DMS79 treated with DMSO at 0.1 percent for 48 hours (cell line): ENCODE measurements around the gene FABP7.
A peak's percentile ranks its signal among the peaks of the same experiment; 100 is the strongest.

Experiments
- DNase-seq: peaks from one replicate; lab custom pipeline; 2025; lab: John Stamatoyannopoulos, UW

Gene FABP7

DNA sequence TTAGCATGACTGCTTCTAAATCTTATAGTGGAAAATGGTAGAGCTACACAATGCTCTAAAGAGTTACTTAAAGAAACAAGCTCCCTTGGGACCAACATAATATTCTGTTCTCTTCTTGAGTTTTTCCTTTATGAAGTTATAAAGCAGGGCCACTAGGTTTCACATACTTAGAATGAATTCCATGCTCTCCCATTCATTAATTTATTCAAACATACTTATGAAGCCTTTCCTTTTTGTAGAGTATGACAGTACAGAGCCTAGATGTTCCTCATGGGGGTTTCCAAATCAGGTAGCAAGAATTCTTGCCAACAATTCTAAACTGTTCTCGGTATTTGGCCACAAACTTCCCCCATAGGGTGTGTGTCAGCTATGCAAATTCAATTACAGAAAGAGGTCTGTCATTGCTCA, 20.6 kb upstream of the FABP7 start:
- no peak for DNase-seq

DNA sequence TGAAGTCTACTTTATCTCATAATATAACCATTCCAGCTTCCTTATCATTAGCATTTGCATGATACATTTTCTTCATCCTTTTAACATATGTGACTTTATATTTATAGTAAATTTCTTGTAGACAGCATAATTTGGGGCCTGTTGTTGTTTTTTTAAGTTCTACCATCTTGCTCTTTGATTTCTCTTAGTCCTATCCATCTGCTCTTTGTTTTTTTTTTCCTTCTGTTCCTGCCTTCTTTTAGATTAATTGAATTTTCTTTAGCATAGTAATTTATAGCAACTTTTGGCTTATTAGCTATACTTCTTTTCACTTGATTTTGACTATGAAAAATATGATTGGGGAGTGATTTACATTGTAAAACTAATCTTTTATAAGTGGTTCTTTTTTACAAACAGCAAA, 19.2 kb upstream of the FABP7 start:
- no peak for DNase-seq

GRCh38 chr6:122766256-122766655, 13.3 kb upstream of the FABP7 start:
- DNase-seq: no peak

GRCh38 chr6:122770835-122771601, 8.5 kb upstream of the FABP7 start:
- DNase-seq: no peak

GRCh38 chr6:122772724-122773415, 6.6 kb upstream of the FABP7 start:
- DNase-seq: no peak

GRCh38 chr6:122775975-122776374, 3.5 kb upstream of the FABP7 start:
- DNase-seq: no peak

DNA sequence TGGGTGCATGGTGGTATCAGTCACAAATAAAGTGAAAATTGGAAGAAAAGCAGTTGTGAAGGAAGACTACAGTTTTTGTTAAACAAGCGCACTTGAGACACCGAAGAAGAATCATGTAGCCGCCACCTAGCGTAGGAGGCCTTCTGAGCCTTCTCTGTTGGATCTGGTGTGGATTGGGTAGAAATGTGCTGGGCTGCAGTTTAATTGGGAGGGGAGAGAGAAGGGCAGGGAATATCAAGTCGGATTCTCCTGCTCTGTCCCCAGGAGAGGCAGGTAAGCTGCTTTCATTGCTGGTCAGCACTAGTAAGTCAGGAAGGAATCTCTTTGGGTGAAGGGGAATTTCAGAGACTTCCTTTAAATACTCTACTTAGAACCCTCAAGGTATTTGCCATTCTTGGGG, 1.2 kb upstream of the FABP7 start:
- no peak for DNase-seq

GRCh38 chr6:122778985-122779661, 393 bp upstream of the FABP7 start:
- DNase-seq: no peak

DNA sequence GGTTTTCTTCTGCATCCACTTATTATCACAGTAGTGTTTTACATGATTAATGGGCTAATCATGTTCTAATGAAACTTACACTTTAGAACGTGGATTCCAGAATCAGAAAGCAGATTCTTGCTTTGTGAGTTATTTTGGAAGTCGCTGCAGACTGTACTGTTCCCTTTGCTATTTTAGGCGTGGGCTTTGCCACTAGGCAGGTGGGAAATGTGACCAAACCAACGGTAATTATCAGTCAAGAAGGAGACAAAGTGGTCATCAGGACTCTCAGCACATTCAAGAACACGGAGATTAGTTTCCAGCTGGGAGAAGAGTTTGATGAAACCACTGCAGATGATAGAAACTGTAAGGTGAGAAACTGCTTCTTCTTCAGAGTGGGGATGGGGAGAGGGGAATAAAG, 598 bp downstream of the FABP7 start:
- DNase-seq: no peak

- DNase-seq: no peak
Measured at GRCh38 chr6:122781716-122782115, 2.2 kb downstream of the FABP7 start.

DNA sequence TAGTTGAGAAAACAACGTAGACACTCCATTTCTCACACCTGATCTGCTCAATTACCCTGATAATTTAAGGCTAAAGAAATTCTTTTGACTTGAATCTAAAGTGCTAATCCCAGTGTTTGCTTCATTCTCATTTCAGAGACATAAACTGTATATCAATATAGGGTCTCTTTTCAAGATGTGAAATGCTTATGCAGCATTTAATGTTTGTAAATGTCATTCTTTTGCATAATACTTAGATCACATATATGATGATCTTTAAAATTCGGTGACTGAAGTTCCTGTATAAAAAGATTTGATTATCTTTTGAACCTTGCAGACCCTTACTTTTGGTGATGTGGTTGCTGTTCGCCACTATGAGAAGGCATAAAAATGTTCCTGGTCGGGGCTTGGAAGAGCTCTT, 3.9 kb downstream of the FABP7 start:
- no peak for DNase-seq

GRCh38 chr6:122785891-122786290, 6.4 kb downstream of the FABP7 start:
- DNase-seq: no peak

- DNase-seq: no peak
Measured at GRCh38 chr6:122787721-122788120, 8.2 kb downstream of the FABP7 start.

DNA sequence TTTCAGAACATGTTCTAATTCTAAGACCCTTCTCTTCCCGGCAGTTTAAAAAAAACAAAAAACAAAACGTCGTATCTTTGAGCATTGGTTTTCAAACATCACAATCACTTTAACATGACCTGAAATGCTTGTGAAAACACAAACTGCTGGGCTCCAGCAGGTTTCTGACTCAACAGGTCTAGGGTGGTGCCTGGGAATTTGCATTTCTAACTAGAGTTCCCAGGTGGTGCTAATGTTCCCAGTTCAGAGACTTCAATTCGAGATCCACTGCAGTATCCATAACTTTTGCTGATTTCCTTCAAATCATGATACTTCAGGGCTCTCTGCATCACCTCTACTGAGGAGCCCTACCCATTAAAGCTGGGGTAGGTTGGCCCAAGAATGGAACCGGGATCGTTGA, 8.7 kb downstream of the FABP7 start:
- no peak for DNase-seq

- DNase-seq: peak; percentile 84
Measured at GRCh38 chr6:122788663-122789181, 9.2 kb downstream of the FABP7 start.

GRCh38 chr6:122789182-122790027, 9.9 kb downstream of the FABP7 start, which contains the start of gene SMPDL3A:
TSS of gene SMPDL3A (plus strand) at chr6:122789258. CDS start at chr6:122789347, 89 bp downstream.
- peak; percentile 89 for DNase-seq

DNA sequence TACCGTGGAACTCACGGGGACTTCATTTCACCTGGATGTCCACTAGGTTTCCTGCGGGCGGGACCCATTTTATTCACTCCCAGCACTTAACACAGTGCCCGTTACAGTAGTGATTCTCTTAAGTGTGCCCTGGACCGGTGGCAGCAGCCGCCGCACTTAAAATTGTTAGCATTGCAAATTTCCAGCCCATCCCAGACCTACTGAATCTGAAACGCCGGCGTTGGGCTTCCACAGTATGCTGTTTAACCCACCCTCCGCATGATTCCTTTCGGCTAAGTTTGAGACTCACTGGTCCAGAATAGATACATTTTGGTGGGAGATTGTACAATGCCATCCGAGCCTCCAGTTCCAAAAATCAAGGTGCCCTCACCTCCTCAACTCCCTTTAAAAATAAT, 10.5 kb downstream of the FABP7 start:
- DNase-seq: no peak

- peak; percentile 65 for DNase-seq
Measured at GRCh38 chr6:122790423-122791309, 11.2 kb downstream of the FABP7 start.

DNA sequence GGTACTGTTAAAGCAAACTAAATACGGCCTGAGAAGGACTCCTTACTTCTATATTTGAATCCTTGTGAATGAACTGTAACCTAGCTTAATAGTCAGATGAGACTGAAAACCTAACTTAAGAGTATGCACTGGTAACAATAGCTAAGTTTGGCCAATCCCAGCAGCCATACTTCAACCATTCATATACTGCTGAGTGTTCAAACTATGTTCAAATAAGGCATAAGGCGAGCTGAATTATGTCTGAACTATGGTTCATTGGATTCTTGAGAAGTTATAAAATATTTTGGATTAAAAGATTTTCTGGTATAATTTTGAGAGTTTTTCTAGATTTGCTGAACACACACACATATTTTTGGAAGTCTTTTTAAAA, 11.8 kb downstream of the FABP7 start:
- DNase-seq: no peak

DNA sequence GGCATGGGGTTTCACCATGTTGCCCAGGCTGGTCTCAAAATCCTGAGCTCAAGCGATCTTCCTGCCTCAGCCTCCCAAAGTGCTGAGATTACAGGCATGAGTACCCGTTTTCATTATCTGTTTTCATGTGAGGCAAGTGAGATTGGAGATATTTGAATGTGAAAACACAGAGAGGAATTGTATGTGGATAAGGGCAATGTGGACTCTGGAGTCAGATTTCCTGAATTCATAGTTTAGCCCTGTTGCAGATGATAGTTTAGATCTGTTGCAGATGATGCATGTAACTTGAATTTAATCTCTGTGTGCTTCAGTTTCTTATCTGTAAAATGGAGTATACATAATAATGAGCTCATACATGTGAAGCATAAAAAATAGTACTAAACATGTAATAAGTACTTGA, 13.2 kb downstream of the FABP7 start:
- no peak for DNase-seq

- DNase-seq: no peak
Measured at GRCh38 chr6:122797537-122797936, 18.0 kb downstream of the FABP7 start.
